CD4-positive, alpha-beta T cell treated with Interleukin-15 for 4 hours (primary cell): ENCODE data around the gene CEP135.
"Not testable (repeated sequence)": the region's sequence is repeated elsewhere in the genome, so short reads cannot be mapped to it uniquely, and the experiment has no call there.

ENCODE experiments used
- DNase-seq: peaks from one replicate; pipeline ENCODE4 v3.0.0-alpha.2; 2020; ENCODE audit warnings: low spot score

CEP135 gene

GRCh38 chr4:56028165-56028564, 79.4 kb downstream of the CEP135 start:
- DNase-seq = no peak

GRCh38 chr4:56038487-56039162, 89.9 kb downstream of the CEP135 start:
- DNase-seq = no peak

DNA sequence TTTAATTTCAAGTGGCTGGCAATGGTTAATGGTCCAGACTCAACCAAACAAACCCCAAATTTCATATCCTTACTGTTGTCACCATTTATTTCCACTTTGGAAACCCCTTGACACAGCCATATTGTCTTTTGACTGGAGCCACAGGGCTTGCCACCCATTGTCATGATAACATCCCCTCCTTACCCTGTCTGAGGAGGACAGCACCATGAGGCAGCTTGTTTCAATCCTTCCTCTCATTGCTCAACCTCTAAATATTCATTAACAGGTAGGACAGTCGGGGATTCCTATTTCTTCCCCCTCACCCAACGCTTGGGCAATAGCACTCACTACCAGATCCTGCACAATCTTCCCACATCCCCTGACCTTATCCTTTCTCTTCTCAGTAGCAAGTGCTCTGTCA, 92.1 kb downstream of the CEP135 start:
- no peak for DNase-seq

GRCh38 chr4:56042225-56042624, 93.5 kb downstream of the CEP135 start:
- no peak for DNase-seq

GRCh38 chr4:56048383-56048701, 99.6 kb downstream of the CEP135 start:
- DNase-seq = no peak

GRCh38 chr4:56048702-56049431, 100.1 kb downstream of the CEP135 start:
- DNase-seq = no peak

- DNase-seq = no peak
These were observed 101.9 kb downstream of the CEP135 start for GRCh38 chr4:56050625-56051024.

- no peak for DNase-seq
These were observed 102.4 kb downstream of the CEP135 start for GRCh38 chr4:56051029-56051709.

- no peak for DNase-seq
These were observed 102.9 kb downstream of the CEP135 start for GRCh38 chr4:56051710-56052075.

DNA sequence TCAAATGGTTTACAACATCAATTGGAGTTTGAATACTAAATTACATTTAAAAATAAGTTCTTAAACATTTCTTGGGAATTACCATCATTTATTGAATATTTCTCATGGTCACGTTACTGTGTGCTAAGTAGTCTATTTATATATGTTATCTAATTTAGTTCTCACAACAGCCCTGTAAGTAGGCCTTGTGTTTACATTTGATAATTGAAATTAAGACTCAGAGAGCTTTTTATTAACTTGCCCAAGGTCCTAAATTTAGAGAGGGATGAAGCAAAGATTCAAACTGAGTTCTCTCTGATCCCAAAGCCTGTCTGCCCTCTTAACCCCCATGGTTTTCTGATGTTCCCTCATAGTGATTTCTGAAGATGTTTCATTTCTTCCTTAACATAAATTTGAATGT, 103.7 kb downstream of the CEP135 start:
- no peak for DNase-seq

GRCh38 chr4:56052966-56053365, 104.2 kb downstream of the CEP135 start:
- no peak for DNase-seq

DNA sequence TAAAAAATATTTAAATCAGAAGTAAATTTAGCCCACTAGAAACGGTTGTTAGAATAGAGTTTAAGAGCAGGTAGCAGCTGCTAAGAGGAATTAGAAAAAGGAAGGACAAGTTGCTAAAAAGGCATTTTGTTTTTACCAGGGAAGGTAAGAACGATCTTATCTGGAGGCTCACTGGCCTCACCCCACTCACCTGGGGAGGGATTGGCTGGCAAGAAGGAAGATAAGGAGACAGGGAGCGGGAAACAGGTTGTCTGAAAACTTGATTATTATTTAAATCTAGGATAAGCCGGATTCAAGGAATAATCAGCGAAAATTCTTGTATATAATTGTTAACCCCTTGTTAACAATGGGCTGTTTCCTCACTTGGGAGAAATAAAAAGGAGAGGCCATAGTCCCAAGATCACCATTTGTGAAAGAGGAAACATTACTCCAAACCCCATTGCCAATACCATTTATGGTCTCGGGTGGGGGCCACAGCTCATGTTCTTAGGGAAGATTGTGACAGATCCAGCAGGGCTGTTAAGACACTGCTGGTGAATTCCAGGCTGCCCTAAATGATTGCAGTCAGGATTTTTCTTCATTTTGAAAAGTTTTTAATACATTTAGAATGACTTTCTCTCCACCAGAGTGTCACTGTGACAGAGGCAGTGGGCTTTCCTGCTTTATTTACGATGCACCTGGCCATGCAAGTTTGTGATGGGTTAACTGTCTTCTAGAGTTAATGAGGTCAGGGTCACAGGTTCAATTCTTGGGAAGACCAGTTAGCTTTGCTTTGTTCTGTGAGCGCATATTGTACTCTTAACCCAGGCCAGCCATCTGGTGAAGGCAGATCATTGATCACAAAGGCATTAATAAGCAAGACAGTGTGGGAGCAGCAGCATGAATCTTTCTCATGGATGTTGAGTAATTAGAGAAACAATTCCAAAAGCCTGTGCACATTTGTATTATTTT, 106.6 kb downstream of the CEP135 start:
- DNase-seq = no peak

- no peak for DNase-seq
These were observed 107.2 kb downstream of the CEP135 start for GRCh38 chr4:56055991-56056390.

GRCh38 chr4:56058555-56058954, 109.8 kb downstream of the CEP135 start:
- no peak for DNase-seq

- DNase-seq = no peak
These were observed 111.3 kb downstream of the CEP135 start for GRCh38 chr4:56060036-56060435.

GRCh38 chr4:56062106-56062505, 113.4 kb downstream of the CEP135 start:
- DNase-seq = no peak

GRCh38 chr4:56062526-56063145, 113.9 kb downstream of the CEP135 start:
- DNase-seq = no peak

DNA sequence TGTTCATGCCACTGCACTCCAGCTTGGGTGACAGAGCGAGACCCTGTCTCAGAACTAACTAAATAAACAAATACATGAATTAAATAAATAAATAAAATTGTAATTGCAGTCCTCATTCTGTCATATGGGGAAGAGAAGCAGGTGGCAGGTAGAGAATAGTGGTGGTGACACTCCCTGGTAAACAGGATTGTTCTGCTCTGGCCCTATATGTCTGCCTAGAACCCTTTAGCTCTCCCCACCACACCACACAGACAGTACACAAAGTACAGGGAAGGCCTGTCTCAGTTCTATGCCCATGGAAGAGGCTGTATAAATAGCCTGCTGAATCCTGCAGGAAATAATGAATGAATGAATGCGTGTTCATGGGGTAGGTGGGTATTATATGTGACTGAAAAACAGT, 117.7 kb downstream of the CEP135 start:
- no peak for DNase-seq

GRCh38 chr4:56067826-56068225, 119.1 kb downstream of the CEP135 start:
- DNase-seq = no peak

DNA sequence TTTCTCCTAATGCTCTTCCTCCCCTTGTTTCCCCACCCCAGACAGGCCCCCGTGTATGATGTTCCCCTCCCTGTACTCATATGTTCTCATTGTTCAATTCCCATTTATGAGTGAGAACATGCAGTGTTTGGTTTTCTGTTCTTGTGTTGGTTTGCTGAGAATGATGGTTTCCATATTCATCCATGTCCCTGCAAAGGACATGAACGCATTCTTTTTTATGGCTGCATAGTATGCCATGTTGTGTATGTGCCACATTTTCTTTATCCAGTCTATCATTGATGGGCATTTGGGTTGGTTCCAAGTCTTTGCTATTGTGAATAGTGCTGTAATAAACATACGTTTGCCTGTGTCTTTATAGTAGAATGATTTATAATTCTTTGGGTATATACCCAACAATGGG, 124.0 kb downstream of the CEP135 start:
- not testable (repeated sequence) for DNase-seq

DNA sequence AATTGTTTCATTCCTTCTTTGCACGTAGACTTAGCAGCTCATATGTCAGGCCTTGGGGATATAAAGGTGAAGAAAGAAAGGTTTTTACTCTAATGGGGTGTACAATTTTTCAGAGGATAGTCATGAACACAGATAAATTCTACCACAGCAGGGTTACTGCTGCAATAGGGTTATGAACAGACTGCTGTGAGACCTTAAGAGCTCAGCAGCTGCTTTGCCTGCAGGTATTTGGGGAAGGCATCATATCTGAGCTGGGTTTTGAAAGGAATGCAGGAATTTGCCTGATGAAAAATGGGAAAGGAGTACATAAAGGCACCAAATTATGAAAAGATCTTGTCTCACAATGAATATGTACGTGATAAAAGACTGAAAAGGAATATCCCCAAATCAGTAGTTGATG, 128.9 kb downstream of the CEP135 start:
- DNase-seq = no peak

- no peak for DNase-seq
These were observed 130.1 kb downstream of the CEP135 start for GRCh38 chr4:56078866-56079265.
